Thoracic aorta (tissue), 2 donors: ENCODE data around the gene MVD. TPM values are rescaled to one million over a fixed set of nuclear protein-coding genes. Genes with fewer than 3 reads are reported as not detected.

Source experiments
- ATAC-seq: fragments of 150-250 bp; one replicate; pipeline ENCODE4 v1.8.0; 2017; ENCODE audit warnings: low read depth; ENCODE audit not compliant: insufficient number of reproducible peaks, low FRiP score
- DNase-seq: peaks from one replicate; pipeline ENCODE4 v3.0.0-alpha.2; 2020; ENCODE audit warnings: low spot score
- H3K27ac ChIP-seq, 2 donors: fragments of 200-600 bp; sonication (generic); 1 replicate in 1 of 2; 2 replicates in 1 of 2; pipeline ENCODE4 v1.5.1; 2016; ENCODE audit warnings: mild to moderate bottlenecking in 2 of 2, moderate library complexity in 2 of 2
- H3K27me3 ChIP-seq: fragments of 200-600 bp; sonication (generic); replicated peaks from 2 replicates; pipeline ENCODE4 v1.6.0; 2016; ENCODE audit warnings: mild to moderate bottlenecking; ENCODE audit not compliant: insufficient read depth
- H3K36me3 ChIP-seq: fragments of 200-600 bp; sonication (generic); one replicate; pipeline ENCODE4 v1.5.1; 2016
- H3K4me1 ChIP-seq, 2 donors: fragments of 200-600 bp; sonication (generic); 1 replicate in 1 of 2; 2 replicates in 1 of 2; pipeline versions ENCODE4 v1.5.1 to v1.6.0; 2016; ENCODE audit warnings: low read depth in 2 of 2, mild to moderate bottlenecking in 1 of 2; ENCODE audit not compliant: control insufficient read depth in 1 of 2
- H3K4me3 ChIP-seq: fragments of 200-600 bp; sonication (generic); 2 replicates; pipeline ENCODE4 v1.5.1; 2016; ENCODE audit warnings: mild to moderate bottlenecking
- H3K9me3 ChIP-seq: fragments of 200-600 bp; sonication (generic); 2 replicates; pipeline ENCODE4 v1.5.1; 2016
- CTCF ChIP-seq: fragments of 200-600 bp; sonication (generic); IDR thresholded peaks from one replicate; pipeline ENCODE4 v1.5.1; 2019; ENCODE audit warnings: antibody characterized with exemption
- total RNA-seq, 2 donors: library from RNA; depleted of rRNA; stranded (reverse); fragments of >200 nt; gene quantifications; one replicate each; pipeline versions ENCODE4 v1.1.0 to v1.2.3, GENCODE V29; 2016

Gene MVD
- total RNA-seq, 2 donors from 2014 or later, result 22.4 to 38.9 TPM

- Histone ChIP-seq H3K4me1 (no peaks in the 10 kb centered on the region), H3K9me3 (no peaks in the 10 kb centered on the region), H3K36me3 (peaks cover 52% of the 10 kb centered on the region), H3K27me3 (no peaks in the 10 kb centered on the region), H3K4me3 (no peak overlapping the region), H3K27ac (no peak overlapping the region)
- ATAC-seq, result no peak
- no peak for DNase-seq
- no peak for TF ChIP-seq CTCF
These were observed 40.8 kb downstream of the MVD start for GRCh38 chr16:88622125-88622524.

- H3K9me3 ChIP-seq, result no peaks in the 10 kb centered on the region
- no peak for ATAC-seq
- H3K4me3 ChIP-seq, result no peak overlapping the region
- peaks cover 39% of the 10 kb centered on the region for H3K36me3 ChIP-seq
- no peaks in the 10 kb centered on the region for H3K27me3 ChIP-seq
- H3K27ac ChIP-seq, result no peak overlapping the region
- no peak for DNase-seq
- H3K4me1 ChIP-seq, result no peaks in the 10 kb centered on the region
- no peak for TF ChIP-seq CTCF
These were observed 42.8 kb downstream of the MVD start for GRCh38 chr16:88619859-88620815.

GRCh38 chr16:88618956-88619667 lies 43.8 kb downstream of the MVD start:
- Histone ChIP-seq H3K36me3 (peaks cover 29% of the 10 kb centered on the region), H3K27ac (no peak overlapping the region), H3K27me3 (no peaks in the 10 kb centered on the region), H3K4me3 (no peak overlapping the region), H3K4me1 (peaks cover 0 to 7% of the 10 kb centered on the region in 2 donors), H3K9me3 (no peaks in the 10 kb centered on the region)
- ATAC-seq (no peak), DNase-seq (no peak)
- TF ChIP-seq CTCF, result no peak

DNA sequence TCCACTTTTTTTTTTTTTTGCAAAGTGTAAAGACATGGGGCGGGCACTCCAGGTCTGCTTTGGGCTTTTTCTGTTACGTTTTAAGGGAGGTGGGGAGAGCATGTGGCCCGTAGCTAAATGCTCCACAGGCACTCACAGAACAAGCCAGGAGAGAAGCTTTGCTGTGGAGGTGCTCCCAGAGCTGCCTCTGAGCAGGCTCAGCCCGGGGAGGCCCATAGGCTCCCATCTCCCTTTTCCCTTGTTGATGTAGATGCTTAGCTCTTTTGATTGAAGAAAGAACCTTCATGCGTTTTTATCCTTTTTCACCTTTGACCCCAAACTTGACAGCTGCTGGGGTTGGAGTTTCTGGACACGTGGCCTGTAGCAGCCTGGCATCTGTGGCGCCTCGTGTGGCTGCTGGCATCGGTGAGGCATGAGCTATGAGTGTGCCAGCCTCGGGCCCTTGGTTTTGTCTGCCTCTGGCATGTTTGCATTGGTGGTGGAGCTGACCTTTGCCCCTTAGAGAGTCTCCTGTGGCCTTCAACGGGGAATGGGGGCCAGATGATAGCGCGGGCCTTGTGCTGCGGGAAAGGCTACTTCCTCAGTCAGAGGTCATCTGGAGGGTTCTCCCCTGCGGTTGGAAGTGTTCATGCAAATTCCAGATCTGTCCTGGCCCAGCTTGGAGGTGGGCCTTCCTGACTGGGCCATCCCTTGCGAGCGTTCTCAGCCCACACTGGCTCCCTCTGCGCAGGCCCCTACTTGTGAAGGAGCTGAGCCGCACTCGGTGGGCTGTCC lies 44.5 kb downstream of the MVD start:
- H3K27ac ChIP-seq, result no peak overlapping the region
- DNase-seq (no peak), ATAC-seq (no peak)
- peaks cover 2 to 13% of the 10 kb centered on the region in 2 donors for H3K4me1 ChIP-seq
- H3K9me3 ChIP-seq, result no peaks in the 10 kb centered on the region
- TF ChIP-seq CTCF, result no peak
- peaks cover 22% of the 10 kb centered on the region for H3K36me3 ChIP-seq
- no peaks in the 10 kb centered on the region for H3K27me3 ChIP-seq
- no peak overlapping the region for H3K4me3 ChIP-seq
